Medulla oblongata (tissue), 1 donor: ENCODE data around the gene POU2F1.

Experiments
- DNase-seq: peaks from one replicate; pipeline ENCODE4 v3.0.0-alpha.2; 2015; ENCODE audit errors: extremely low spot score

POU2F1 gene

DNA sequence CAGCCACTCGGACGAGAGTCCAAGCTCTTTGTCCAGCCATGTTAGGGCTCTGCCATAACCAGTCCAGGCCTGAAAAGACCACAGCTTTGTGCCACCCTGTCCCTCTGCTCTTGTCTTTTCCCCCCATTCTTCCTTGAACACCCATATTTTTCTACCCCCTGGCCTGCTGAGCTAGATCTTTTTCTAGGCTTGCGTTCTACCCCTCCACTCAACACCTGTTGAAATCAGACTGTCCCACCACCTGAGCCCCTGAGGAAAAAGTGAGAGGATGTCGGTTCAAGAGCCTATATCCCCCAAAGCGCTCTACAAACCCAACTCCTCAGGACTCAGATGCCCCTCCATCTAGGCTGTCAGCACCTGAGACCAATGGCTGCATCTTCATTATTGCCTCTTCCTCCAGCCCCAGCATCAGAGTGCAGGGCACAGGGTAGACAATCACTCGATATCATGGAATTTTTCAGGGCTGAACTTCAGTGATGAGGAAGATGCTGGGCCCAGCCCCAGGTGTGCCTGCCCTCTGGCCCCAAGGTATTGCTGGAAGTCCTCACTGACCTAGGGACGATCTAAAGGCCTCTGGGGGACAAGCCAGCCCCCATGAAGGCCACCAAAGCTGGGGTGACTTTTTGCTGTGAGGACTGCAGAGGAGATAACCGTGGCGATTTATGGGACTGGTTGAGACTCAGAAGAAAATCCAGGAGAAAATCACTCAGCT is 222.3 kb downstream of the POU2F1 start:
- no peak for DNase-seq

DNA sequence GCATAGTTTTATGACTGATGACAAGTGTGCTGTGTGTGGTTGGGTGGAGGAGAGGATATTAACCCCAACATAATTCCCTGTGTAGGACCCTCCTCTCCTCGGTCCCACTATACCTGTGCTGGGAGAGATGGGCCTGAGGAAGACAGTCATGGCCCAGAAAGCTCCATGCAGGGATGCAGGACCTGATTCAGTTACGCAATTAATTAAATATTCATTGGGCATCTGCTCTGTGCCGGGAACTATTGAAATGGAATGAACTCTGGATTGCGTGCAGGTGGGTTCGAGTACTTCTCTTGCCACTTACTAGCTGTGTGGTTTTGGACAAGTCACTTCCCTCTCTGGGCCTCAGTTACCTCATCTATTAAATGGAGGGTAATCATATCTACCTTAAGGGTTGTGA is 223.1 kb downstream of the POU2F1 start:
- DNase-seq = no peak

DNA sequence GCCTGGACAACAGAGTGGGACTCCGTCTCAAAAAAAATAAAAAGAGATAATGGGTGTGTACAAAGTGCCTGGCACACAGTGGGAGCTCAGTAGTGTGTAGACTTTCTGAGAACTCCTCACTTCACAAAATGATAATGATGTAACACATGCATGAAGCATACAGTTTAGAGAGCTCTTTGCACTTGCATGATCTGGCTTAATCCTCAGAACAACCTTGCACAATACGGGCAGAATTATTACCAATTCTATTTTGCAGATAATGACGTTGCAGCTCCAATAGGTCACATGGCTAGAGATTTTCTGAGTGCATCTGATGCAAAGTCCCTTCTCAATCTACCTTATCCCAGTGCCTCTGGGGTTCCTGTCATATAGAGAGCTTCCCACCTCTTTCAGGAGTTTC is 226.3 kb downstream of the POU2F1 start:
- DNase-seq = no peak

DNA sequence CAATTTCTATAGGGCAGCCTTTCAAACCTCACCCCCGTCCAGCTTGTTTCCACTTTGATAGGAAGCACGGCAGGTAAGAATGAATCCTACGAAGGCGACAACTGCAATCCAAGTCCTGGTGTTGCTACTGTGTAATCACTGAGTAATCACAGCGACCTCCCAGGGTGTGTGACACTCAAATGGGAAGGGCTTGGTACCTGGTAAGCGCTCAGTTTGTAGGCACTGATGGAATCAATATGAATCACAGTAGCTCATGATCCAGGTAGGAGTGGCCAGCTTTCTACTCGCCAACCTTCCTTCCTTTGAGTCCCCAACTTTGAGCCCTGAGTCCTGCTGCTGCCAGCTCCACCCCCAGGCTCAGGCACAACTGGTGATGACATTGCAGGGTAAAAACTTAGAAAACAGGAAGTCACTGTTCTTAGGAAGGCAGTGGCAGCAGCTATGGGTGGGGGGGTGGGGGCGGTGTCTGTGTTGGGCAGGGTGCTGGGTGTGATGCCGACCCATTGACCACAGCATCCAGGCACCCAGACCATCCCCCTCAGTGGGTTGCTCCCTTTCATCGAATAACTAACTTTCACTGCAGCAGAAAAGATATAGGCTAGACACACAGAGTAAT is 226.9 kb downstream of the POU2F1 start:
- DNase-seq = no peak

DNA sequence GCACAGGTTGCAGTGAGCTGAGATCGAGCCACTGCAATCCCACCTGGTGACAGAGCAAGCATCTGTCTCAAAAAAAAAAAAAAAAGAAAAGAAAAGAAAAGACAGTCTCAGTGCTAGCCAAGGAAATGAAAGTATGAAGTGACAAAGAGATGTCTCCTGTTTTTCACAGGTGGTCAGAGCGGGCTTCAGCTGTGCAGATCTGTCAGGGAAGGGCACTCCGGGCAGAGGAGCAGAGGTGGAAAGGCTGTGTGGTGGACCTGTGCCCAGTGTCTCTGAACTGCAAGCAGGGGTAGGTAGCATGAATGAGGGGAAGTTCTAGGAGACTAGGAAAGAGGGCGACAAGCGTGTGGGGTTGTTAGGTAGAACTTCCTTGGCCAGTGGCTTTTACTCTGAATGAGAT is 230.2 kb downstream of the POU2F1 start:
- no peak for DNase-seq

DNA sequence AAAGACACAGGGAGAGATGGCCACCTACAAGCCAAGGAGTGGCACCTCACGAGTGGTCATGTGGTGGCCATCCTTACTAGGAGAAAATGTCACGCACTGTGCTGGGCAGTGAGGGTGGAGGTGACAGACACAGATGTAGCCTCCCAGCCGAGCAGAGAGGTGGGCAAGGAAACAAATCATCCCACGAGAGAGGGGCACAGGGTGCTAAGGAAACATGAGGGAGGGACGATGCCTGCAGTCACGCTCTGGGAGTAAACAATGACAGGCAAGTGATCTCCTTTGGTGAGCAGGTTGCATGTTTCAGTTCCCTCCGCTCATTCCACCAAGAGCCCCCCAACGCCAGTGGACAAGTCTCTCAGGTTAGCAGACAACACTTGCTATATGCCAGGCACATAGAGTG is 231.8 kb downstream of the POU2F1 start:
- DNase-seq = no peak

DNA sequence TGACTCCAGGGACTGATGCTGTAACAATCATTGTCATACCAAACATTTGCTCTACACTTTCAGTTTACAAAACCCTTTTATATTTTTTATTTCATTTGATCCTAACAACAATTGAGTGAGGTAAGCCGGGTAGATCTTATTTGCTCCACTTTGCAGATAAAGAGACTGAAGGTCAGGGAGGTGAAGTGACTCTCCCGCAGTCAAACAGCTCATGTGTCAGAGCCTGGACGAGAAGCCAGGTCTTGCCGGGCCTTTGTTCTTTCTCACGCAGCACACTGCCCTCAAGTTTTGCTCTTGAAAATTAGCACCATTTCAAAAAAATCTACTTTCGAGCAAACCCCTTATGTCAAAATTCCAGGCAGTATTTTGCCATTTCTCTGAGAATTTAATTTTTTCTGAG is 232.4 kb downstream of the POU2F1 start:
- DNase-seq = no peak

DNA sequence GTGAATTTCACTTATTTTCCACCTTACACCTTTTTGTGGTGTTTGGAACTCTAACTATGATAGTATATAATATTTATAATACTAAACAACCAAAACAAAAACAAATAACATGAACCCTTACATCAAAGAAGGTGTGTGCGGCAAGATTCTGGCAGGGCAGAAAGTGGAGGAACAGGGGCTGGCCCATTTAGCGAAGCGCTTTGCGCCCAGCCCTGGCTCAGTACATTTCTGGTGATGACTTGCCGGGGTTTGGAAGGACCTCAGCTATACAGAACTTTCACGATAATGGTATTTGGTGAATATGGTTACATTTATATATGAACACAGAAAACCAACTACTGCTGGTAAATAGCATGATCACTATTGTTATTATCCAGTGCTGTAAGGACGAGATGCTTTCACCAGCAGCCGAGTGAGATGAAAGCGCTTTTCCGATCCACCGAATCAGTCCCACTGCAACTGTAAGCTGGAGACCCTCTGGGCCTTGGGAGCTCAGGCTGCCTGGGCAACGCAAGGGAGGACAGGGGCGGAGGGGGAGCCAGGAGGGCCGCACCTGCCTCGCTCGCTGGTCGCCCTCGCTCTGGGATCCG is 233.7 kb downstream of the POU2F1 start:
- DNase-seq = no peak

DNA sequence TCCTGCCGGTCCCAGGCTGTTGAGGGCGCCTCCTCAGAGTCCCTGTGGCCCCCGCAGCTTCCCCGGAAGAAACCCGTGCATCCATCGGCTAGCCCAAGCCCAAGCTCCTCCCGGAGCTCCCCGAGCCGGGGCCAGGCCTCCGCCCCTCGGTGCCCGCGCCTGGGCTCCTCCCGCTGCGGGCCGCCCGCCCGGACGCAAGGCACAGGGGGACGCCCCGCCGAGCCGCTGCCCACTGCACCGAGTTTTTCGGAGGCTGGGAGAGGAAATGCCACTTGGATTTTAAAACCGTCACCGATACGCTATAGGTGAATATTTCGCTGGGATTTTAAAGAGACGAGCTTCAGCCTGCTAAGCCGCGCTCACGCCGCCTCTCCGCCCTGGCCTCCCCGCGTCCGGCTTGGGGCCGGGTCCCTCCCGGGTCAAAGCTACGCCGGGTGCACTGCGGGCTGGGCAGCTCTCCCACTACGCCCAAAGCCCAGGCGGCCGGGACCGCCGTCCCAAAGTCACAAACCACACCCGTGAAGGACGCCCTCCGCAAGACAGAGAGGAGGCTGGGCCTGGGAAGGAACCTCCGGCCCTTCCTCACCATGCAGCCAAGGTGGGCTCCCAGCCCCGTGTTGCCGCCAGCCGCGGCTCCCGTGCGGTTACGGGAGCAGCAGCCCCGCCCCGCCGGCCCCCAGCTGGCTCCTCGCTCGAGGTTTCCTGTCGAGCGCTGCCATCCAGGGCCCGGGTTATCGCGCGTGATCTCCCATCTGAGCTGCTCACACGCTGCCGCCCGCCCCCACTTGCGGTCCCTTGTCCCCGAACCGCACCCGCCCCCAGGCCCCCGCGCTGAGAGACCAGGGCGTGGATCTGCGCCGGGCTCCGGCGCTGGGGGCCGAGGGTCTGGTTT is 234.5 kb downstream of the POU2F1 start:
- peak; percentile 50 for DNase-seq

DNA sequence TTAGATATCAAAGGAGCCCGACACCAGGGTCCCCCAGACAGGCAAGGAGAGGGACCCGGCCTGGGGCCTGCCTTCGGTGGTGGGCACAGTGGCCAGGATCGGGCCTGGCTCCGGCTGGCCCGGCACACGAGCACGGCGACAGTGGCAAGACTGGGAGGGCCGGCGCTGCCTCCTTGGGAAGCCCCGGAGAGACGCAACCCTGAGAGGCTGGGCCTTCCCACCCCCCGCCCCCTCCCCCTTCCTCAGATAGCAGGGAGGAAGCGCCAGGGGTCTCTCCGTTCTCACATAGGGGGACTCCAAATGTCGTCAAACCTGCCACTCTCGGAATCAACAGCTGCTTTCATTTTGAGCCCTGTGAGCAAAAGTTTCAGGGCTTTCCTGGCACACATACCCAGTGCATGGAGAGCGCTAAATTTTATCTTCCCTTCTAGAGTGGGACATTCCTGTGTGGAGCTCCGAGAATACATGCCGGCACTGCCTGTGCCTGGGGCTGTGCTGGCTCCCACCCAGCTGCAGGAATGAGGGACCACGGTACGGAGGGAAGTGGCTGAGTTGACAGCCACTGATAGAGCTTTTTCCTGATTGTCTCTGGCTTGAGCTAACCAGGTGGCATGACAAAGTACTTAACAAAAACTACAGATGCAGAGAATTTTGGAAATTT is 235.2 kb downstream of the POU2F1 start:
- peak; percentile 20 for DNase-seq

DNA sequence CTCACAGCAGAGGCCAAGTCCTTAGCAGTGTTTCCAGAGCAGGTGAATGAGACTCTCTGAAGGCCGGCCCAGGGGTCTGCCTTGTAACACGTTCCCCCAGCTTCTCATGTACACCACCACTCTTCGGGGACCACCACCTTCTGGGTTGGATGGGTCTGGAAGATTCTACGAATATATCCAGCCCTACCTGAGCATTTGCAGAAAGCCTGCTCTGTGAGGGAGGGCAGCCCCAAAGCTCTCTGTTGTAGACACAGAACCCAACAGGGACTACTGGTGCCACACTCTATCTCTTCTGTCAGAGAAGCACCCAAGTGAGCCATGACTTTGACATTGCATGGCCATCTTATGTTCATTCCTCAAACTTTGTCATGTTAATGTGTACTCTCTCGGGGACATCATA is 235.8 kb downstream of the POU2F1 start:
- DNase-seq = no peak

DNA sequence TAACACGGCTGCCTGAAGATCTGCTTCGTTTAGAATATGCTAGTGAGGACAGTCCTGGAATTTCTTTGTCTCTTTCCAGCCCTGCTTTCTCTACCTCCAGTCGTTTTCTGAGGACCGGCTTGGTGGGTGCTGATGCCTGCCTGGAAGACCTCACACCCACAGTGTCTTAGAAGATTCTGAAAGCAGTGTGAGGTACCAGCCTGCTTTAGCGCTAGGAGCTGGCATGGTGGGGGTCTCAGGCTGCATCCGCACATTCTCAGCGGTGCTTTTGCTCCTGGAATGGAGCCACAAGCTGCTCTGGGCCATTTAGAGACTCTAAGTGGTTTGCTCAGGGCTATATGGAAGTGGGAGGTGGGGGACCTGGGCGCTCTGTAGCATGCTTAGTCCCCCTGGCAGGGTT is 236.2 kb downstream of the POU2F1 start:
- no peak for DNase-seq

DNA sequence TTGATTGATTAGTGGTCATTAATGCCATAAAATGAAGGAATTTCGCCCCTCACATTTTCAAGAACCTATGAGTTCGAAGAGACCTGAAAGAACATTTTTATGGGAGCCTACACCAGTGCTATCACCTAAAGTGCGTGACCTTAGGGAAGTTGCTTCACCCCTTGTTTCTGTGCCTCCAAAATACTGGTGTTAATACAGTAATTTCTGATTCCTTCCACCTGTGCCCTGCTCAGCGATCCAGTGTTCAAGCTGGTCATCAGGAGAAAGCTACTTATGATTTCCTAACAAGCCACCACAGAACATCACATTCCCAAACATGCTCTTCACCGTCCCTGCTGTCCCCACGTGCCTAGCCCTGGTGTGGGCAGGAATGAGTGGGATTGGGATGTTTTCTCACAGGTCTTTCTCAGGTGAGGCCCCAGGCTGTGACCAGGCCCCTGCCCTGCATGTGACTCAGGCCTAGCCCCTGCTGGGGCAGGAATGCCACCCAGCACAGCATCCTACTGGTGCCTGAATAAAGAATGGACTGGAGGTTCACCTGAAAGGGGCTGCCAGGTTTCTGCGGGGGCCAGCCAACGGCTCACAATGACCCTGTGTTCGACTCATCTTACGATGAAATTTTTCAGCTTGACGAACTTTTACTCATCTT is 237.4 kb downstream of the POU2F1 start:
- no peak for DNase-seq

DNA sequence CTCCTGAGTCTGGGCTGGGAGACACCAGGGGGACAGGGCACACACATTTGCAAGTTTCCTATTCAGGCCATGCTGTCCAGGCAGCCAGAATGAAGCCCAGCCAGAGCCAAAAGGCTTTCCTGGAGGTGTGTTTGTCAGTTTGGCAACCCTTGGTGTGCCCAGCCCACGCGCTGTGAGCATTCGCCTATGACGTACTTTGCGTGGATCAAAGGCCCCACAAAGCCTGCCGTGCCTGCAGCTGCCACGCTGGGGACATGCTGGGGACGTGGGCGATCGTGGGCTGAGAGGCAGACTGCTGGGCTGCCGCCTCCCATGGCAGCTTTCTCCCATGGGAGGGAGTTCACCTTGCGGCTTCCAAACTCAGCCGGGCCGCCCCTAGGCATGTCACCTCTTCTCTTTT is 240.2 kb downstream of the POU2F1 start:
- DNase-seq = no peak

DNA sequence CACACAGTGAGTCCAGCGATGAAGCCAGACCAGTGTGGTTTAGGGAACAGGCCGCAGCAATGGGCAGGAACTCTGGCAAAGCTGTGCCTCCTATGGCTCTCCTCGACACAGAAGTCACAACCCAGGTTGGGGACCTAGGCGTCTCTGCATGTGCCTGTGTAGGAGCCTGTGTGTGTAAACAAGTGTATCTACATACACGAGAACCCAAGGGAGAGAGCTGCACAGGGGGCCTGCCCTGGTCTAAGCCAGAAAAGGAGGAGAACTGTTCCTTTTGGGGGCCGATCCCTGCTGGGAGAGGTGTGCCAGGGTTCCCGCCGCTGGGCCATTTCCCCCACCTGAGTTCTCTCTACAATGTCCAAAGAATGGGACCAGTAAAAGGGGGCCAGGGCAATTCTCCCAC is 241.7 kb downstream of the POU2F1 start:
- no peak for DNase-seq

DNA sequence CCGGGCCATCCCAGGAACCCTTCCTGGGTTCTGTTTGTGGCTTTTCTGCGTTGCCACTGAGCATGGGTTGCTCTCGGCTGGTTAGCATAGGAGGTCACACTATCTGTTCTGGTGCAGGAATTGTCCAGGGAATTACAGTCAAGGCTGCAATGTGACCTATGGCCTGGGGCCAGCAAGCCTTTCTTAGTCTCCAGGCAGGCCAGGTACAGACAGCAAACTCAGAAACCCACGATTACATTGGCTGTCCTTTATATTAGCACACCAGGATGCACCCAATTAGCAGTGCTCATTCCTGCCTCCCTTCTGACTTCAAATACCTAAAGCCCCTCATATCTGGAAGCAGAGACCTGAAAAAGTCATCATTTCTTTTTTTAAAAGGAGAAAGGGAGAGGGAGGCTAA is 242.4 kb downstream of the POU2F1 start:
- DNase-seq = no peak

DNA sequence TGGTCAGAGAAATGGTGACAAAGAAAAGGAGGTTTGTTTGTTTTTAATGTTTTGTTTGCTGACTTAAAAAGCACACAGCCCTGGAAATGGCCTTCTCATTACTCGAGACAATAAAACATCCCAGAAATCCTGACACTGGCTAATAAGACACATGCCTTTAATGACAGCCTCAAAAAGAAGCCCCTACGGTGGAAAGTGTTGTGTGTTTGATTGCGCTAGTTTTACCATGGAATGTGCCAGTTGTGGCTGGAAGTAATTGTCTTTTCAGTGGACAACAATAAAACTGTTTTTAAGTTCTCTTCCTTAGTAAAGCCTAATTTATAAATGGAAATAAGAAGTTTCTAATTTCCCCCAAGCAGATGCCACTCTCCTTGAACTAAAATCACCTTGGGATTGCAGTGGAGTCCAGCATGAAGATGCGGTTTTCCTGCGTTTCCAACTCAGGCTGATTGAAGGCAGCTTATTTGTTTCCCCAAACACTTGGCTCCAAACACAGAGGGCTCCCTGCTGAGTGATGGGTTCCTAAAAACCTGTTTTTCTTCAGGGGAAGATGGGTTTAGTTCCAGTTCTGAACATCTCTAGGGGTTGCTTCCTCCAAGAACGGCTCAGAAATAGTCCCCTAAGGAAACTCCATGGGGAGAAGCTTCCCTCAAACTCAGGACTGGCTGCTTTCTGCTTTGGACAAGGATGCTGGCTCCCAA is 243.3 kb downstream of the POU2F1 start:
- no peak for DNase-seq

DNA sequence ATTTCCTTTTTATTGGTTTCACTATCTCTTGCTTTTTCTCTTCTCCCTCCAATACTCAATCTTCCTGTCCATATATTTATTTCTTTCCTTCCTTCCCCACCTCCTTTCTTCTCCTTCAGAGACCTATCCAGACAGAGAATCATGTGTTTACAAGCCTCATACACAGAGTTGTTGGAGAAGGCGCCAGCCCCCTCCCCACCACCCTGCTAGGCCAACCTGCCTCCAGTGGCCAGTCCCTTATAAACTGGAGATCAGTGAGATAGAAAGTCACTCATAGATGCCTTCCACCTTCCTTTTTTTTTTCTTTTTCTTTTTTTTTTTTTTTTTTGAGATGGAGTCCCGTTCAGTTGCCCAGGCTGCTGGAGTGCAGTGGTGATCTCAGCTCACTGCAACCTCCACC is 244.3 kb downstream of the POU2F1 start:
- no peak for DNase-seq

DNA sequence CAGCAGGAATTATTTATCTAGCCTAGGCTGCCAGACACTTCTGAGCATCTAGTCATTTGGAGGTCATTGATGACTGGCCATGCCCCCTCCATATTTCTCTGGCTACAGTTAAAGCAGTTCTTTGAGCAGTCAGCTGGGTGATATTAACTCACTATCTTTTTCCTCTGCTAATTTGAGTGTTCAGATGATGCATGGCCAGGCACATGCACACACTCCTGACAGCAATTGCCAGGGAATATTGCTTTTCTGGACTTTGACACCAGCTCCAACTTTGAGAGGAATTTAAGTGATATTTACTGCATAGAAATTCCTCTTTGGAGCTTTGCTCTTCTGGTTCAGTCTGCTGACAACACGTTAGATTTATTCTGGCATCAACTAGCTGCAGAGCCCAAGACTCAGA is 245.1 kb downstream of the POU2F1 start:
- no peak for DNase-seq

DNA sequence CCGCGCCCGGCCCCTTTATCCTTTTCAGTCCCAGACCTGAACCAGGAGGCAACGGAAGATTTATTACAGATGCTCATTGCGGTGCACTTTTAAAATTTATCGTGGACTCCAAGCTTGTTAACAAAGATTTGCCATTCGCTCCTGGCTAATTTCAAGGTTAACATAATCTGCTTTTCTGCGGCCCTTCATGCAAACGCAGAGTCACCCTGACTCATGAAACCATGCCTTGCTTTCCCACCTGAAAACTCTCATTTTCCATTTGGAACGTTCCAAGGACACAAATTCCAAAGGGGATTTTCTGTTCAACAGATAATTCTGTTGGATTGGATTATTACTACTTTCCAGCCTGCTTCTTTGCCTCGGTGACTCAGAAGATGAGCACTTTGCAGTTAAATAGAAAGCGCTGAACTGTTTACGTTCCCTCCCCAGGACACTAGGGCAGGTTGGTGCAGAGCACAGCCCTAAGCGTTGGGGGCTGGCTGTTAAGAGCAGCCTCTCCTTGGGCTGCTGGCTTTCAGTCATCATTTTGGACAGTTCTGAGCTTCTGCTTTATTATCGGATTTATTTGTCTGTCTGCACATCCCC is 246.5 kb downstream of the POU2F1 start:
- no peak for DNase-seq
